ENCODE measurements around the gene RPLP2. TPM values are rescaled to one million over a fixed set of nuclear protein-coding genes. Genes with fewer than 3 reads are reported as not detected.

RPLP2 gene
- total RNA-seq, 2 experiments from 2014 or later: 2,941 to 2,963 TPM

DNA sequence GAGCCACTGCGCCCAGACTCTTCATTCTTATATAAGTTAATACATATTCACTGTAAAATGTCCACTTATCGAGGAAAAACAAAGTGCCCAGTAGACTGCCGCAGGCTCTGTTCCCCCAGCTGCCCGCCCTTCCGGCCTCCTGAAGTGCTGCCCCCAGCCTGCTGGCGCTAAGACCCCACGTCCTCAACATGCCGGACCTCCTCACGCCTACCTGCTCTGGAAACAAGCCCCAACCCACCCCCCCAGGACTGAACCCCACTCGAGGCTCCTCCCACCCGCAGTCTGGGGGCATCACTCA lies 33.6 kb upstream of the RPLP2 start:
- Mint-ChIP-seq H3K36me3 (peaks cover 2% of the 10 kb centered on the region), H3K4me1 (ENCODE audit: low read depth) (peaks cover 21% of the 10 kb centered on the region), H3K27me3 (no peaks in the 10 kb centered on the region), H3K27ac (peak overlapping the region; percentile 70), H3K9me3 (no peaks in the 10 kb centered on the region), H3K4me3 (peak overlapping the region; percentile 85)
- ChIA-PET CTCF (interaction anchor here (0.9 to 2.2 kb wide), 3 partner anchors 10 to 54 kb away, joined by 4 to 5 read pairs (median 4); no protein-coding TSS in a partner anchor), POLR2A (interaction anchor here (0.7 to 2.1 kb wide), 6 partner anchors 14 to 85 kb away, joined by 3 to 9 read pairs (median 3); partner anchors contain the start of genes CEND1, RPLP2 and TALDO1)
- DNase-seq: no peak
- intact Hi-C loops (cut with micrococcal nuclease): loop anchor here (2.0 kb wide), 1 partner anchor 21 kb away; no protein-coding TSS in a partner anchor

- Mint-ChIP-seq H3K9me3 (no peaks in the 10 kb centered on the region), H3K4me3 (peak overlapping the region; percentile 85), H3K27ac (peak overlapping the region; percentile 70), H3K4me1 (ENCODE audit: low read depth) (peaks cover 21% of the 10 kb centered on the region), H3K27me3 (no peaks in the 10 kb centered on the region), H3K36me3 (peaks cover 2% of the 10 kb centered on the region)
- POLR2A ChIA-PET: interaction anchor here (0.7 to 2.1 kb wide), 7 partner anchors 14 to 86 kb away, joined by 3 to 9 read pairs (median 3); partner anchors contain the start of genes CEND1, RPLP2, TALDO1 and TSPAN4
- peak; percentile 29 for DNase-seq
- intact Hi-C loops (cut with micrococcal nuclease): loop anchor here (2.0 kb wide), 1 partner anchor 20 kb away; no protein-coding TSS in a partner anchor
- CTCF ChIA-PET: interaction anchor here (0.9 to 2.2 kb wide), 3 partner anchors 11 to 55 kb away, joined by 4 to 5 read pairs (median 4); no protein-coding TSS in a partner anchor
These were observed 33.0 kb upstream of the RPLP2 start for GRCh38 chr11:776561-777287.

- Mint-ChIP-seq H3K27me3 (no peaks in the 10 kb centered on the region), H3K4me1 (ENCODE audit: low read depth) (peaks cover 21% of the 10 kb centered on the region), H3K27ac (peak within 1 kb of the TSS; percentile 70), H3K36me3 (peaks cover 2% of the 10 kb centered on the region), H3K9me3 (no peaks in the 10 kb centered on the region), H3K4me3 (peak within 1 kb of the TSS; percentile 85)
- peak; percentile 95 for DNase-seq
- CTCF ChIA-PET: interaction anchor here (0.9 to 2.2 kb wide), 3 partner anchors 19 to 56 kb away, joined by 4 to 5 read pairs (median 4); no protein-coding TSS in a partner anchor
- intact Hi-C loops (cut with micrococcal nuclease): loop anchor here (2.0 kb wide), 1 partner anchor 19 kb away; no protein-coding TSS in a partner anchor
- POLR2A ChIA-PET: interaction anchor here (0.8 to 2.1 kb wide), 5 partner anchors 12 to 65 kb away, joined by 3 to 9 read pairs (median 4); partner anchors contain the start of genes CEND1, RPLP2 and TSPAN4
These were observed 32.2 kb upstream of the RPLP2 start, which contains the start of gene GATD1 for GRCh38 chr11:777288-778255. Gene GATD1 (minus strand): TSS chr11:777487. CDS start chr11:777462, 25 bp downstream.

- no peak overlapping the region for H3K27ac Mint-ChIP-seq
- peak overlapping the region; percentile 9 for H3K4me3 Mint-ChIP-seq
- CTCF ChIA-PET: no interaction called here
- intact Hi-C loops (cut with micrococcal nuclease): no loop called here
- H3K27me3 Mint-ChIP-seq: no peaks in the 10 kb centered on the region
- peaks cover 20% of the 10 kb centered on the region for H3K4me1 Mint-ChIP-seq (ENCODE audit: low read depth)
- POLR2A ChIA-PET: no interaction called here
- H3K9me3 Mint-ChIP-seq: no peaks in the 10 kb centered on the region
- peaks cover 5% of the 10 kb centered on the region for H3K36me3 Mint-ChIP-seq
- DNase-seq: no peak
These were observed 30.5 kb upstream of the RPLP2 start for GRCh38 chr11:778976-779954.

DNA sequence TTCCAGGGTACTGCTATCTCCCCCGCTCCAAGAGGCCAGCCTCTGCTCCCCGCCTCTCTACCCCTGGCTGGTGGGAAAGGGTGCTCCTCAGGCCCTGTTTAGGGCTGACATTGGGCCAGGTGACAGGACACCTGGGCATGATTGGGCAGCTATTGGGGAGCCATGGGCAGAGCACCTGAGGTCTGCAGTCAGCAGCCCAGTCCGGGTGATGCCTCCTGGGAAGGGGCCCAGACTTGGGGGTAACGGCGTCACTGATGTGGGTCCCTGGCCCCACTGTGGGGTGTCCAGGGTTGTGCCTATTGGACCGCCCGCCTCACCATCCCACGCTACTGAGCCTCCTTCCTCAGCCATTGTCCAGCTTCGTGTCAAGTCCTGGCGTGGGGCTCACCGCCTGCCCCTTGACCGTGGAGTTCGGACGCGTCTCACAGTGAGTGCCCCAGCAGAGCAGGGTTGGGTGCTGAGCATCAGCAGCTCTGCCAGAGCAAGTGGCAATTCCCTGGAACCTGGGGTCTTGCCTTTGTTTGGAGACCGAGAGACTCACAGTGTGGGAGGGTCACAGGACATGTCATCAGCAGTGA lies 29.7 kb upstream of the RPLP2 start:
- no peaks in the 10 kb centered on the region for H3K27me3 Mint-ChIP-seq
- H3K4me1 Mint-ChIP-seq (ENCODE audit: low read depth): peaks cover 19% of the 10 kb centered on the region
- intact Hi-C loops (cut with micrococcal nuclease): no loop called here
- H3K27ac Mint-ChIP-seq: no peak overlapping the region
- no peaks in the 10 kb centered on the region for H3K9me3 Mint-ChIP-seq
- DNase-seq: no peak
- ChIA-PET CTCF (no interaction called here), POLR2A (no interaction called here)
- no peak overlapping the region for H3K4me3 Mint-ChIP-seq
- peaks cover 5% of the 10 kb centered on the region for H3K36me3 Mint-ChIP-seq

GRCh38 chr11:782264-783174 lies 27.2 kb upstream of the RPLP2 start:
- no peaks in the 10 kb centered on the region for H3K9me3 Mint-ChIP-seq
- POLR2A ChIA-PET: no interaction called here
- no peak overlapping the region for H3K4me3 Mint-ChIP-seq
- DNase-seq: no peak
- intact Hi-C loops (cut with micrococcal nuclease): no loop called here
- H3K27me3 Mint-ChIP-seq: no peaks in the 10 kb centered on the region
- peaks cover 10% of the 10 kb centered on the region for H3K4me1 Mint-ChIP-seq (ENCODE audit: low read depth)
- H3K36me3 Mint-ChIP-seq: peaks cover 5% of the 10 kb centered on the region
- H3K27ac Mint-ChIP-seq: no peak overlapping the region
- CTCF ChIA-PET: no interaction called here

GRCh38 chr11:783581-784015 lies 26.2 kb upstream of the RPLP2 start:
- Mint-ChIP-seq H3K4me3 (no peak overlapping the region), H3K36me3 (peaks cover 5% of the 10 kb centered on the region), H3K9me3 (no peaks in the 10 kb centered on the region), H3K27me3 (no peaks in the 10 kb centered on the region), H3K27ac (no peak overlapping the region), H3K4me1 (ENCODE audit: low read depth) (peaks cover 10% of the 10 kb centered on the region)
- no peak for DNase-seq
- POLR2A ChIA-PET: no interaction called here
- intact Hi-C loops (cut with micrococcal nuclease): no loop called here
- CTCF ChIA-PET: no interaction called here

DNA sequence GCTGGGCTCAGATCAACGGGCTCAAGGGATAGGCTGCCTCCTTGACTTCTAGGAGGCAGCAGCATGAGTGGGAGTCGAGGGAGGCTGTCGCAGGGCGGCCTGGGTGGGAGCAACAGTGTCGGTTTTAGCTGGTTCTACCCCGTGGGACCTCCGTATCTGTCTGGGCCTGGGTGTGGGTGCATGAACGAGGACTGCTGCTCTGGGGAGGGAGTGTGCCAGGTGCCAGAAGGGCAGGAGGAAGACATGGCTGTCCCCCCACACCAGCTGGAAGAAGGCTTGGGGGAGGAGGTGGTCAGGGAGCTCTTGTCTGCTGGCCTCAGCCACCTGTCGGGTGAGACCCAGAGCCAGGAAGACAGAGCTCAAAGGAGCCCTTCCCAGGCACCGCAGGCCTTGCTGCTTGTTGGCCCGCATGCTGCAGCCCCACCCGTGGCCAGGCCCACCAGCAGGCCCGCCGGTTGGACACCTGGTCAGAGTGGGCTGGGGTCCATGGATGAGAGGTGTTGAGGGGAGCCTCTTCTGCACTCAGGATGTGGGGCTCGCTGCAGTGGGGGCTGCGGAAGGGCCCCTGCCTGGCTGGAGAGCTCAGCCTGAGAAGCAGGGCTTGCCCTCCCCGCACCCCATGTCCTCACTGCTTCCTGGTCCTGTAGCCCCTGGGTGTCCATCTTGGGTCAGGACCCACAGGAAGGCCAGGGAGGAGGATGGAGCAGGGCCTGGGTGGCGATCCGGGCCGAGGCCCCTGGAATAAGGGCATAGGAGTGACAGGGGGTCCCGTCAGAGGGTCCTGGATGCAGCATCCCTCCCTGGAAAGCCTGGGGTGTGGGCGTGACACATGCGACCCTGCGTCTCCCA lies 23.3 kb upstream of the RPLP2 start:
- no peak overlapping the region for H3K27ac Mint-ChIP-seq
- H3K4me1 Mint-ChIP-seq (ENCODE audit: low read depth): no peaks in the 10 kb centered on the region
- H3K9me3 Mint-ChIP-seq: no peaks in the 10 kb centered on the region
- H3K4me3 Mint-ChIP-seq: no peak overlapping the region
- H3K27me3 Mint-ChIP-seq: no peaks in the 10 kb centered on the region
- ChIA-PET CTCF (no interaction called here), POLR2A (no interaction called here)
- no peak for DNase-seq
- intact Hi-C loops (cut with micrococcal nuclease): no loop called here
- peaks cover 9% of the 10 kb centered on the region for H3K36me3 Mint-ChIP-seq

GRCh38 chr11:787084-787675 lies 22.6 kb upstream of the RPLP2 start:
- Mint-ChIP-seq H3K36me3 (peaks cover 11% of the 10 kb centered on the region), H3K27ac (no peak overlapping the region), H3K27me3 (no peaks in the 10 kb centered on the region), H3K9me3 (no peaks in the 10 kb centered on the region), H3K4me3 (no peak overlapping the region), H3K4me1 (ENCODE audit: low read depth) (no peaks in the 10 kb centered on the region)
- POLR2A ChIA-PET: no interaction called here
- no peak for DNase-seq
- intact Hi-C loops (cut with micrococcal nuclease): no loop called here
- CTCF ChIA-PET: no interaction called here

Data from activated CD4-positive, alpha-beta memory T cell treated with anti-CD3 and anti-CD28 coated beads for 36 hours (primary cell).